CD4-positive, CD25-positive, alpha-beta regulatory T cell (primary cell): ENCODE measurements around the gene SIGLEC7. TPM values are rescaled to one million over a fixed set of nuclear protein-coding genes. Genes with fewer than 3 reads are reported as not detected.
A peak's percentile ranks its signal among the peaks of the same experiment; 100 is the strongest.

Experiments used
- ATAC-seq, 2 donors: fragments of 150-1000 bp; cut with Tn5 transposase; one replicate each; pipeline ENCODE4 v1.10.0; 2021; ENCODE audit warnings: low read depth in 2 of 2, moderate number of reproducible peaks in 2 of 2, moderate library complexity in 1 of 2
- DNase-seq, 3 donors: peaks; one replicate each; pipeline versions ENCODE4 v3.0.0 to v3.0.0-alpha.2; 2012 to 2022; ENCODE audit warnings: mixed read lengths in 1 of 3
- H3K27ac ChIP-seq: one replicate; pipeline ENCODE4 v1.7.0; 2013; ENCODE audit warnings: mild to moderate bottlenecking, low read length; ENCODE audit not compliant: insufficient read depth, poor library complexity, severe bottlenecking
- H3K27me3 ChIP-seq: one replicate; pipeline ENCODE4 v1.7.0; 2013; ENCODE audit warnings: low read length; ENCODE audit not compliant: control insufficient read depth, insufficient read depth
- H3K36me3 ChIP-seq: one replicate; pipeline ENCODE4 v1.7.0; 2013; ENCODE audit warnings: mild to moderate bottlenecking, low read length, moderate library complexity; ENCODE audit not compliant: control insufficient read depth, insufficient read depth
- H3K4me1 ChIP-seq: 2 replicates; pipeline ENCODE4 v1.7.0; 2013; ENCODE audit warnings: mild to moderate bottlenecking, low read length; ENCODE audit not compliant: insufficient read depth, control insufficient read depth, poor library complexity, severe bottlenecking
- H3K4me3 ChIP-seq: one replicate; pipeline ENCODE4 v1.7.0; 2013; ENCODE audit warnings: low read depth, mild to moderate bottlenecking, low read length, moderate library complexity
- H3K9me3 ChIP-seq, 2 experiments: 1 replicate in 1 of 2; 2 replicates in 1 of 2; pipeline ENCODE4 v1.7.0; 2013; ENCODE audit warnings: low read length in 2 of 2, mild to moderate bottlenecking in 1 of 2, moderate library complexity in 1 of 2; ENCODE audit not compliant: control insufficient read depth in 2 of 2
- H3K27ac Mint-ChIP-seq, 3 donors: one replicate each; pipeline ENCODE4 v1.8.0; 2020 to 2022; ENCODE audit warnings: mild to moderate bottlenecking in 3 of 3, mixed read lengths in 3 of 3, moderate library complexity in 2 of 3
- H3K27me3 Mint-ChIP-seq: one replicate; pipeline ENCODE4 v1.8.0; 2022; ENCODE audit warnings: mild to moderate bottlenecking, mixed read lengths
- H3K36me3 Mint-ChIP-seq: one replicate; pipeline ENCODE4 v1.8.0; 2020; ENCODE audit warnings: mixed read lengths
- H3K4me1 Mint-ChIP-seq, 4 donors: one replicate each; pipeline ENCODE4 v1.8.0; 2020 to 2022; ENCODE audit warnings: mixed read lengths in 4 of 4, mild to moderate bottlenecking in 1 of 4
- H3K4me3 Mint-ChIP-seq, 4 donors: one replicate each; pipeline ENCODE4 v1.8.0; 2020 to 2022; ENCODE audit warnings: mild to moderate bottlenecking in 4 of 4, mixed read lengths in 4 of 4, moderate library complexity in 3 of 4
- H3K9me3 Mint-ChIP-seq, 7 donors: one replicate each; pipeline ENCODE4 v1.8.0; 2020 to 2022; ENCODE audit warnings: mixed read lengths in 7 of 7, mild to moderate bottlenecking in 3 of 7, moderate library complexity in 2 of 7
- polyA plus RNA-seq, 4 donors: library from polyadenylated mRNA; unstranded; fragments of 300-500 nt; fragmentation: Illumina TruSeq; gene quantifications; one replicate each; pipeline ENCODE4 v1.2.3, GENCODE V29; 2021
- total RNA-seq: library from RNA; stranded (reverse); gene quantifications from one replicate; pipeline ENCODE4 v1.2.3, GENCODE V29; 2022

SIGLEC7 gene
- not detected for total RNA-seq
- not detected for polyA plus RNA-seq

DNA sequence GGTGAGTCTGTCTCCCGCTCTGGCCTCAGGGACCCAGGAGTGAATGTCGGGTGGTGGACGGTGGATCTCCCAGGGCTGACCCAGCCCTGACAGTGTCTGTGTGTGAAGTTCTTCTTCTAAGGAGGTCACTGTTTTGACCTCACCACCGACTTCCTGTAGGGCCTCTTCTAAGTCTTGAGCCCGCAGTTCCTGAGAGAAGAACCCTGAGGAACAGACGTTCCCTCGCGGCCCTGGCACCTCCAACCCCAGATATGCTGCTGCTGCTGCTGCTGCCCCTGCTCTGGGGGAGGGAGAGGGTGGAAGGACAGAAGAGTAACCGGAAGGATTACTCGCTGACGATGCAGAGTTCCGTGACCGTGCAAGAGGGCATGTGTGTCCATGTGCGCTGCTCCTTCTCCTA is at the start of gene SIGLEC7:
TSS of gene SIGLEC7 (plus strand) at position 183 of the 400 bp plus-strand sequence. CDS start at position 252, 69 bp downstream.
- Histone ChIP-seq H3K27ac (no peak within 1 kb of the TSS), H3K9me3 (no peaks in the 10 kb centered on the region), H3K4me1 (peaks cover under 1% of the 10 kb centered on the region), H3K27me3 (peaks cover 2% of the 10 kb centered on the region), H3K4me3 (no peak within 1 kb of the TSS), H3K36me3 (no peaks in the 10 kb centered on the region)
- peaks cover 4% of the 10 kb centered on the region for H3K36me3 Mint-ChIP-seq
- H3K27me3 Mint-ChIP-seq = peaks cover 27% of the 10 kb centered on the region
- no peak within 1 kb of the TSS for H3K4me3 Mint-ChIP-seq
- H3K9me3 Mint-ChIP-seq = no peaks in the 10 kb centered on the region
- ATAC-seq = no peak
- peak within 1 kb of the TSS in 2 of 3 donors; percentile 44 to 56 for H3K27ac Mint-ChIP-seq
- H3K4me1 Mint-ChIP-seq = peaks cover 9 to 18% (median 9%) of the 10 kb centered on the region in 4 donors
- DNase-seq = no peak

DNA sequence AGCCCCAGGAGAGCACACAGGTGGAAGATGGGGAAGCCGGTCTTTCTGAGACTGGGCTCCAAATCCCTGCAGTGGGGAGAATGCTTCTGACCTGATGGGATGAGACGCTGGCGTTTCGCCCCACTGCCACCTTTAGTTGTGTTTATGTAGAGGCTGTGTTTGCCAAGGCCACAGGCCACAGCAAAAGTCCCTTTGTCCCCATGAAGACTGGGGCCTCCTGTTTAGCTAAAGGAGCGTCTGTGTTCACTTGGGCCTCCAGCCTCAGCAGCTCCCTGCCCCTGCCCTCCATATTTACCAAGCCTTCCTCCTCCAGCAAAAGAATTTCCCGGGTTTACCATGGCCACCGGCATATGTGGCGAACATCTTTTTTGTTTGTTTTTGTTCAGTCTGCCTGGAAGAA is 49.0 kb upstream of the SIGLEC7 start:
- no peak overlapping the region for H3K4me3 Mint-ChIP-seq
- H3K27ac Mint-ChIP-seq = peak overlapping the region in 1 of 3 donors; percentile 69
- DNase-seq (no peak), ATAC-seq (no peak)
- no peaks in the 10 kb centered on the region for H3K9me3 Mint-ChIP-seq
- peaks cover 17% of the 10 kb centered on the region for H3K36me3 Mint-ChIP-seq
- Histone ChIP-seq H3K4me3 (no peak overlapping the region), H3K27me3 (no peaks in the 10 kb centered on the region), H3K36me3 (peaks cover 1% of the 10 kb centered on the region), H3K4me1 (no peaks in the 10 kb centered on the region), H3K9me3 (no peaks in the 10 kb centered on the region), H3K27ac (no peak overlapping the region)
- peaks cover 5 to 20% (median 15%) of the 10 kb centered on the region in 4 donors for H3K4me1 Mint-ChIP-seq
- no peaks in the 10 kb centered on the region for H3K27me3 Mint-ChIP-seq

DNA sequence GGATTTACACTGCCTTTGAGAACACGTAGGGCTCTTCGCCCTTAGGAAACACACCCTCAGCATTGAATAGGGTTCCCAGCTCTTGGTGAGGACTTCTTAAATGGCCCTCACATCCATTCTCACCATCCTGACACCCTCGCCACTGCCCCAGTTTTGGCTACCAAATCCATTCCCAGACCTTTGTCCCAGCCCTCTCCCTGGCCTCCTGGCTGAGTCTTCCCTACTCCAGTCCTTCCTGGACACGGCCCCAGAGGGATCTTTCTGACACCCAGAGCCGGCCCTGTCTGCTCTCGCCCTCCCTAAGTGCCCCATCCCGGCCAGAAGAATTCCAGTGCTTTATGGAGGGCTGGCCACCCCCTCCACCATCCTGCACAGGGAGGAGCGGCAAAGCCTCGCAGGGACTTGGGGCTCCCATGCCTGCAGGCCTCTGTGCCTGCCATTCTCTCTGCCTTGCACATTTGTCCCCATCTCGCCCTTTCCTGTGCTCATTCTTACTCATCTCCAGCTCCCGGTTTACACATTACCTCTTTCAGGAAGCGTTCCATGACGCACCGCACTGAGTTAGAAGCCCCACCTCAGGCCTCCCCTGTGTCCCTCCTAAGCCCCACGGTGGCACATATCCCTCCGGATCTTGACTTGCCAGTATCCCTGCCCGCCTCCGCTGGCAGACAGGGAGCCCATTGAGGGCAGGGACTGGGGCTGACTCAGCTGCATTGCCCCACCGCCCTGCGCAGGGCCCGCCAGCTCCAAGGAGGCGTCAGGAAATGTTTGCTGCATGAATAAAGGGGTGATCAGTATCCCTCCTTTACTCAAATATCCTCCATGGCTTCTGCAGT is 48.4 kb upstream of the SIGLEC7 start:
- H3K9me3 ChIP-seq = no peaks in the 10 kb centered on the region
- peak overlapping the region in 1 of 3 donors; percentile 69 for H3K27ac Mint-ChIP-seq
- peaks cover 17% of the 10 kb centered on the region for H3K36me3 Mint-ChIP-seq
- H3K4me3 Mint-ChIP-seq = no peak overlapping the region
- no peak overlapping the region for H3K4me3 ChIP-seq
- no peaks in the 10 kb centered on the region for H3K9me3 Mint-ChIP-seq
- H3K4me1 Mint-ChIP-seq = peaks cover 5 to 20% (median 15%) of the 10 kb centered on the region in 4 donors
- peaks cover 5% of the 10 kb centered on the region for H3K36me3 ChIP-seq
- ATAC-seq = no peak
- no peak overlapping the region for H3K27ac ChIP-seq
- no peaks in the 10 kb centered on the region for H3K27me3 ChIP-seq
- H3K27me3 Mint-ChIP-seq = no peaks in the 10 kb centered on the region
- H3K4me1 ChIP-seq = no peaks in the 10 kb centered on the region
- DNase-seq = no peak

- H3K27ac Mint-ChIP-seq = peak overlapping the region in 1 of 3 donors; percentile 69
- Histone ChIP-seq H3K4me3 (no peak overlapping the region), H3K4me1 (no peaks in the 10 kb centered on the region), H3K9me3 (no peaks in the 10 kb centered on the region), H3K36me3 (peaks cover 10% of the 10 kb centered on the region), H3K27me3 (no peaks in the 10 kb centered on the region), H3K27ac (no peak overlapping the region)
- no peaks in the 10 kb centered on the region for H3K27me3 Mint-ChIP-seq
- ATAC-seq = no peak
- H3K4me1 Mint-ChIP-seq = peaks cover 5 to 28% (median 15%) of the 10 kb centered on the region in 4 donors
- H3K9me3 Mint-ChIP-seq = no peaks in the 10 kb centered on the region
- no peak overlapping the region for H3K4me3 Mint-ChIP-seq
- peak in 1 of 3 donors; percentile 20 for DNase-seq
- H3K36me3 Mint-ChIP-seq = peaks cover 19% of the 10 kb centered on the region
These were observed 47.3 kb upstream of the SIGLEC7 start for GRCh38 chr19:51094696-51095279.

- no peak for ATAC-seq
- peak in 1 of 3 donors; percentile 22 for DNase-seq
- no peaks in the 10 kb centered on the region for H3K4me1 ChIP-seq
- no peak overlapping the region for H3K27ac ChIP-seq
- peaks cover 5 to 38% (median 18%) of the 10 kb centered on the region in 4 donors for H3K4me1 Mint-ChIP-seq
- no peaks in the 10 kb centered on the region for H3K9me3 ChIP-seq
- H3K9me3 Mint-ChIP-seq = no peaks in the 10 kb centered on the region
- peak overlapping the region in 2 of 4 donors; percentile 1 to 24 for H3K4me3 Mint-ChIP-seq
- H3K27ac Mint-ChIP-seq = peak overlapping the region; percentile 4 to 90 (median 57)
- no peaks in the 10 kb centered on the region for H3K27me3 Mint-ChIP-seq
- no peaks in the 10 kb centered on the region for H3K27me3 ChIP-seq
- H3K36me3 ChIP-seq = peaks cover 14% of the 10 kb centered on the region
- H3K4me3 ChIP-seq = no peak overlapping the region
- peaks cover 24% of the 10 kb centered on the region for H3K36me3 Mint-ChIP-seq
These were observed 45.5 kb upstream of the SIGLEC7 start for GRCh38 chr19:51096473-51097165.

- Histone ChIP-seq H3K4me1 (no peaks in the 10 kb centered on the region), H3K36me3 (peaks cover 20% of the 10 kb centered on the region), H3K27me3 (no peaks in the 10 kb centered on the region), H3K9me3 (no peaks in the 10 kb centered on the region), H3K4me3 (no peak overlapping the region), H3K27ac (no peak overlapping the region)
- Mint-ChIP-seq H3K36me3 (peaks cover 30% of the 10 kb centered on the region), H3K9me3 (no peaks in the 10 kb centered on the region), H3K4me3 (peak overlapping the region in 2 of 4 donors; percentile 32 to 36), H3K4me1 (peaks cover 5 to 43% (median 17%) of the 10 kb centered on the region in 4 donors), H3K27ac (peak overlapping the region; percentile 4 to 90 (median 57)), H3K27me3 (no peaks in the 10 kb centered on the region)
- DNase-seq (peak; percentile 48 to 59 (median 49)), ATAC-seq (peak; percentile 37 to 48)
These were observed 44.8 kb upstream of the SIGLEC7 start for GRCh38 chr19:51097166-51097738.

- H3K4me1 Mint-ChIP-seq = peaks cover 2 to 48% (median 16%) of the 10 kb centered on the region in 4 donors
- H3K36me3 ChIP-seq = peaks cover 25% of the 10 kb centered on the region
- no peak overlapping the region for H3K27ac Mint-ChIP-seq
- H3K27ac ChIP-seq = no peak overlapping the region
- H3K9me3 ChIP-seq = no peaks in the 10 kb centered on the region
- no peak overlapping the region for H3K4me3 ChIP-seq
- no peaks in the 10 kb centered on the region for H3K27me3 Mint-ChIP-seq
- DNase-seq = no peak
- H3K9me3 Mint-ChIP-seq = no peaks in the 10 kb centered on the region
- H3K4me1 ChIP-seq = no peaks in the 10 kb centered on the region
- ATAC-seq = no peak
- H3K4me3 Mint-ChIP-seq = no peak overlapping the region
- peaks cover 35% of the 10 kb centered on the region for H3K36me3 Mint-ChIP-seq
- H3K27me3 ChIP-seq = no peaks in the 10 kb centered on the region
These were observed 44.3 kb upstream of the SIGLEC7 start for GRCh38 chr19:51097796-51098195.
